ENCODE results near the gene HTR1D. TPM values are rescaled to one million over a fixed set of nuclear protein-coding genes. Genes with fewer than 3 reads are reported as not detected.

Gene HTR1D
- polyA plus RNA-seq, 1 donor (not counting 4 experiments of a cell fraction or from before 2014, with no cell fraction given): 0.08 TPM

DNA sequence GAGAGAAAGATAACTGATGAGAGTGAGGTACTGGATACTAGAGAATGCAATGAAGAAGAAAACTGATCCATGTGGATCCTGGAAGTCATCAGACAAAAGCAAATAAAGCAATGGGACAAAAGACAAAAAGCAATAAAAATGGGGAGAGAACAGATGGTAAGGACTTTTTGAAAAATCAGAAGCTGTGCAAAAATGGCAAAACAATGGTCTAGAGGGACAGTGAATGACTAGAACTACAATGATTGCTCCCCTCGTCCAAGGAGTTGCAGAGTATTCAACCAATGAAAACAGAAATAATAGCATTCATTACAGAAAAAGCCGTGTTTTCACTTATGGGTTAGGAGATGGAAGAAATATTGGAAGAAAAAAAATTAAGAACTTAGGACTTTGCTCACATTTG is 67.2 kb downstream of the HTR1D start:
- Histone ChIP-seq H3K4me3 (ENCODE audit: control insufficient read depth in 2 of 3, extremely low read depth in 1 of 3, insufficient read depth in 2 of 3, low read depth in 1 of 3, low read length in 3 of 3) (no peak overlapping the region), H4K20me1 (ENCODE audit: control insufficient read depth, extremely low read depth, insufficient read depth, low read length) (peaks cover 8% of the 10 kb centered on the region), H3K9me1 (ENCODE audit: control insufficient read depth, extremely low read depth, insufficient read depth, low read length) (peaks cover 2% of the 10 kb centered on the region), H3K36me3 (ENCODE audit: control insufficient read depth in 2 of 2, extremely low read depth in 1 of 2, insufficient read depth in 2 of 2, low read length in 2 of 2) (peaks cover 0 to 2% of the 10 kb centered on the region in 2 experiments), H3K79me2 (ENCODE audit: control insufficient read depth, insufficient read depth, low read length) (peaks cover 97% of the 10 kb centered on the region), H3K27me3 (ENCODE audit: control insufficient read depth, extremely low read depth, insufficient read depth, low read length) (no peaks in the 10 kb centered on the region), H3K9ac (ENCODE audit: control insufficient read depth, extremely low read depth, insufficient read depth, low read length) (no peak overlapping the region), H3K27ac (ENCODE audit: control insufficient read depth, insufficient read depth, low read length) (no peak overlapping the region), H3K9me3 (ENCODE audit: control insufficient read depth, low read depth, low read length) (no peaks in the 10 kb centered on the region), H3K4me1 (ENCODE audit: control insufficient read depth, extremely low read depth, insufficient read depth, low read length) (peaks cover 18% of the 10 kb centered on the region), H3K4me2 (ENCODE audit: control insufficient read depth, extremely low read depth, insufficient read depth, low read depth, low read length) (no peak overlapping the region), H2AFZ (ENCODE audit: control insufficient read depth, low read length) (no peak overlapping the region)
- TF ChIP-seq, protein P1, sequence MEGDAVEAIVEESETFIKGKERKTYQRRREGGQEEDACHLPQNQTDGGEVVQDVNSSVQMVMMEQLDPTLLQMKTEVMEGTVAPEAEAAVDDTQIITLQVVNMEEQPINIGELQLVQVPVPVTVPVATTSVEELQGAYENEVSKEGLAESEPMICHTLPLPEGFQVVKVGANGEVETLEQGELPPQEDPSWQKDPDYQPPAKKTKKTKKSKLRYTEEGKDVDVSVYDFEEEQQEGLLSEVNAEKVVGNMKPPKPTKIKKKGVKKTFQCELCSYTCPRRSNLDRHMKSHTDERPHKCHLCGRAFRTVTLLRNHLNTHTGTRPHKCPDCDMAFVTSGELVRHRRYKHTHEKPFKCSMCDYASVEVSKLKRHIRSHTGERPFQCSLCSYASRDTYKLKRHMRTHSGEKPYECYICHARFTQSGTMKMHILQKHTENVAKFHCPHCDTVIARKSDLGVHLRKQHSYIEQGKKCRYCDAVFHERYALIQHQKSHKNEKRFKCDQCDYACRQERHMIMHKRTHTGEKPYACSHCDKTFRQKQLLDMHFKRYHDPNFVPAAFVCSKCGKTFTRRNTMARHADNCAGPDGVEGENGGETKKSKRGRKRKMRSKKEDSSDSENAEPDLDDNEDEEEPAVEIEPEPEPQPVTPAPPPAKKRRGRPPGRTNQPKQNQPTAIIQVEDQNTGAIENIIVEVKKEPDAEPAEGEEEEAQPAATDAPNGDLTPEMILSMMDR (optimal IDR thresholded peaks at IDR 0.05 in 1 of 3, IDR thresholded peaks at IDR 0.05 in 1 of 3, conservative IDR thresholded peaks at IDR 0.05 in 1 of 3; ENCODE audit: extremely low read depth in 1 of 3, insufficient read depth in 2 of 3, low read length in 3 of 3): no peak
- no peak for TF ChIP-seq EZH2 (IDR thresholded peaks at IDR 0.05; ENCODE audit: low read length)
- dilution Hi-C loops (cut with MboI; ENCODE audit: extremely low pct_ligation_motif_present, low sequenced_read_pairs): no loop called here
- no peak for FAIRE-seq
- no peak for DNase-seq (ENCODE audit: low read depth, low spot score)

DNA sequence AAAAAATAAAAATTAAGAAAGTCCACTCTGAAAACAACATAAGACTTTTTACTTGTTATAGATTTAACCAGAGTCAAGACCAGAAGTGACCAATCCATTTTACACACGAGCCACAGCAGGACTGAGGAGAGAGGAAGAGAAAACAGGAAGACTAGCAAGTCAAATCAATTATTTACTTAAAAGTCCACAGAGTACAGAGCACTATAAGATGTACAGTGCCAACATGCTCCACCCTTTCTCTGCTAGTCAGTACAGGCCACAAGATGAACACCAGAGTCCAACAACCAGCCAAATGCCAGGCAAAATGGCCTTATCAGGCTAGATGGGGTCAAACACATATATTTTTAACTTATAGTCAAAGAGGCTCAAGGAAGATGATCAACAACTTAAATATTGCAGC is 68.2 kb downstream of the HTR1D start:
- Histone ChIP-seq H2AFZ (ENCODE audit: control insufficient read depth, low read length) (no peak overlapping the region), H3K27me3 (ENCODE audit: control insufficient read depth, extremely low read depth, insufficient read depth, low read length) (no peaks in the 10 kb centered on the region), H3K4me3 (ENCODE audit: control insufficient read depth in 2 of 3, extremely low read depth in 1 of 3, insufficient read depth in 2 of 3, low read depth in 1 of 3, low read length in 3 of 3) (peak overlapping the region in 1 of 3 experiments; percentile 4), H3K9ac (ENCODE audit: control insufficient read depth, extremely low read depth, insufficient read depth, low read length) (no peak overlapping the region), H3K4me2 (ENCODE audit: control insufficient read depth, extremely low read depth, insufficient read depth, low read depth, low read length) (peak overlapping the region; percentile 46), H3K27ac (ENCODE audit: control insufficient read depth, insufficient read depth, low read length) (no peak overlapping the region), H3K79me2 (ENCODE audit: control insufficient read depth, insufficient read depth, low read length) (peaks cover 99% of the 10 kb centered on the region), H3K9me1 (ENCODE audit: control insufficient read depth, extremely low read depth, insufficient read depth, low read length) (peaks cover 2% of the 10 kb centered on the region), H3K9me3 (ENCODE audit: control insufficient read depth, low read depth, low read length) (no peaks in the 10 kb centered on the region), H3K4me1 (ENCODE audit: control insufficient read depth, extremely low read depth, insufficient read depth, low read length) (peaks cover 17% of the 10 kb centered on the region), H3K36me3 (ENCODE audit: control insufficient read depth in 2 of 2, extremely low read depth in 1 of 2, insufficient read depth in 2 of 2, low read length in 2 of 2) (peaks cover 0 to 2% of the 10 kb centered on the region in 2 experiments), H4K20me1 (ENCODE audit: control insufficient read depth, extremely low read depth, insufficient read depth, low read length) (peaks cover 6% of the 10 kb centered on the region)
- TF ChIP-seq, protein P1 (optimal IDR thresholded peaks at IDR 0.05 in 1 of 3, IDR thresholded peaks at IDR 0.05 in 1 of 3, conservative IDR thresholded peaks at IDR 0.05 in 1 of 3; ENCODE audit: extremely low read depth in 1 of 3, insufficient read depth in 2 of 3, low read length in 3 of 3): no peak
- no peak for TF ChIP-seq EZH2 (IDR thresholded peaks at IDR 0.05; ENCODE audit: low read length)
- dilution Hi-C loops (cut with MboI; ENCODE audit: extremely low pct_ligation_motif_present, low sequenced_read_pairs): no loop called here
- DNase-seq (ENCODE audit: low read depth, low spot score) (no peak), FAIRE-seq (peak; percentile 34)

Measured in keratinocyte (primary cell).